Left ventricle myocardium inferior (tissue), 1 donor: ENCODE results near the gene STON1. TPM values are rescaled to one million over a fixed set of nuclear protein-coding genes. Genes with fewer than 3 reads are reported as not detected.
"Not testable (repeated sequence)": the region's sequence is repeated elsewhere in the genome, so short reads cannot be mapped to it uniquely, and the experiment has no call there.

Experiments
- DNase-seq: peaks from one replicate; pipeline ENCODE4 v3.0.0-alpha.2; 2020
- H3K27ac ChIP-seq: fragments of 200-600 bp; replicated peaks from 2 replicates; pipeline ENCODE4 v1.8.0; 2021
- H3K27me3 ChIP-seq: fragments of 200-600 bp; 2 replicates; pipeline ENCODE4 v1.8.0; 2021; ENCODE audit warnings: low read depth
- H3K36me3 ChIP-seq: fragments of 200-600 bp; 2 replicates; pipeline ENCODE4 v1.8.0; 2021
- H3K4me1 ChIP-seq: fragments of 200-600 bp; 2 replicates; pipeline ENCODE4 v1.8.0; 2021
- H3K4me3 ChIP-seq: fragments of 200-600 bp; 2 replicates; pipeline ENCODE4 v1.8.0; 2021; ENCODE audit warnings: mild to moderate bottlenecking, moderate library complexity
- H3K9me3 ChIP-seq: fragments of 200-600 bp; replicated peaks from 2 replicates; pipeline ENCODE4 v1.8.0; 2021
- CTCF ChIP-seq: fragments of 200-600 bp; IDR thresholded peaks from 2 replicates; pipeline ENCODE4 v1.8.0; 2021; ENCODE audit warnings: antibody characterized with exemption, mild to moderate bottlenecking, borderline replicate concordance
- intact Hi-C: fragments of 100-400 bp; cut with micrococcal nuclease; formaldehyde crosslinking; loops from one replicate; pipeline ENCODE4 v1.11.0; 2022
- total RNA-seq: library from RNA; stranded (reverse); fragmentation: NEBNext Ultra II Directional; extraction: Animal tissue kit (Norgen Biotek cat#: 25700); gene quantifications from one replicate; pipeline ENCODE4 v1.2.1, GENCODE V29; 2021
- donor health status: DM: no; HTN: yes; CAD: no; lungs with severe emphysema.

STON1 gene
- total RNA-seq, 1 donor from 2014 or later = 6.9 TPM

- TF ChIP-seq CTCF = no peak
- intact Hi-C loops = no loop called here
Observed at GRCh38 chr2:48620604-48621003, 90.7 kb downstream of the STON1 start.

GRCh38 chr2:48622691-48623090 lies 92.7 kb downstream of the STON1 start:
- intact Hi-C loops, H3K36me3 ChIP-seq, H3K27me3 ChIP-seq, DNase-seq, H3K27ac ChIP-seq, H3K4me1 ChIP-seq, H3K4me3 ChIP-seq: not testable (repeated sequence)
- H3K9me3 ChIP-seq = peaks cover 13% of the 10 kb centered on the region

More at GRCh38 chr2:48620604-48621003, 90.7 kb downstream of the STON1 start:
- H3K27me3 ChIP-seq = peaks cover 11% of the 10 kb centered on the region
- H3K9me3 ChIP-seq = no peaks in the 10 kb centered on the region
- DNase-seq = no peak
- no peak overlapping the region for H3K27ac ChIP-seq
- no peaks in the 10 kb centered on the region for H3K4me1 ChIP-seq
- no peak overlapping the region for H3K4me3 ChIP-seq
- H3K36me3 ChIP-seq = no peaks in the 10 kb centered on the region

GRCh38 chr2:48624696-48625095 lies 94.7 kb downstream of the STON1 start:
- no peak for TF ChIP-seq CTCF
- H3K27ac ChIP-seq = no peak overlapping the region
- H3K36me3 ChIP-seq = no peaks in the 10 kb centered on the region
- no peak overlapping the region for H3K4me3 ChIP-seq
- intact Hi-C loops = no loop called here
- no peak for DNase-seq
- H3K9me3 ChIP-seq = peaks cover 13% of the 10 kb centered on the region
- H3K27me3 ChIP-seq = no peaks in the 10 kb centered on the region
- H3K4me1 ChIP-seq = no peaks in the 10 kb centered on the region

GRCh38 chr2:48626047-48626446 lies 96.1 kb downstream of the STON1 start:
- no peak overlapping the region for H3K4me3 ChIP-seq
- no peak for DNase-seq
- TF ChIP-seq CTCF = no peak

GRCh38 chr2:48633143-48633542 lies 103.2 kb downstream of the STON1 start:
- Histone ChIP-seq H3K9me3 (peaks cover 19% of the 10 kb centered on the region), H3K4me3 (no peak overlapping the region), H3K27ac (no peak overlapping the region), H3K36me3 (no peaks in the 10 kb centered on the region), H3K4me1 (no peaks in the 10 kb centered on the region), H3K27me3 (peaks cover 7% of the 10 kb centered on the region)
- TF ChIP-seq CTCF = no peak
- intact Hi-C loops = no loop called here
- no peak for DNase-seq

More at GRCh38 chr2:48626047-48626446, 96.1 kb downstream of the STON1 start:
- Histone ChIP-seq H3K36me3 (no peaks in the 10 kb centered on the region), H3K27ac (no peak overlapping the region), H3K4me1 (no peaks in the 10 kb centered on the region), H3K27me3 (no peaks in the 10 kb centered on the region), H3K9me3 (peaks cover 13% of the 10 kb centered on the region)
- intact Hi-C loops = no loop called here

GRCh38 chr2:48635786-48636185 lies 105.8 kb downstream of the STON1 start:
- Histone ChIP-seq H3K4me3 (no peak overlapping the region), H3K27me3 (peaks cover 7% of the 10 kb centered on the region), H3K36me3 (no peaks in the 10 kb centered on the region), H3K4me1 (no peaks in the 10 kb centered on the region), H3K27ac (no peak overlapping the region), H3K9me3 (peaks cover 21% of the 10 kb centered on the region)
- no peak for DNase-seq
- no peak for TF ChIP-seq CTCF
- intact Hi-C loops = no loop called here
